Measurements from ENCODE around the gene CSF1R. TPM values are rescaled to one million over a fixed set of nuclear protein-coding genes. Genes with fewer than 3 reads are reported as not detected.

Gene CSF1R
- polyA plus RNA-seq, 1 donor from 2014 or later, result not detected

- Histone ChIP-seq H3F3A (ENCODE audit: insufficient read depth, low read length, poor library complexity, severe bottlenecking) (no peaks in the 10 kb centered on the region), H3K79me2 (replicated peaks; ENCODE audit: insufficient read depth, low read length) (no peaks in the 10 kb centered on the region), H3K27me3 (ENCODE audit: insufficient read depth, low read depth, low read length) (no peaks in the 10 kb centered on the region), H3K9me2 (ENCODE audit: insufficient read depth, low read length) (no peaks in the 10 kb centered on the region), H2AFZ (ENCODE audit: low read depth, low read length) (no peak overlapping the region), H3K36me3 (ENCODE audit: insufficient read depth, low read length) (no peaks in the 10 kb centered on the region), H3K9me3 (ENCODE audit: low read length) (no peaks in the 10 kb centered on the region), H3K4me3 (ENCODE audit: low read length) (no peak overlapping the region), H4K20me1 (ENCODE audit: insufficient read depth) (no peaks in the 10 kb centered on the region), H3K9ac (ENCODE audit: low read length) (no peak overlapping the region), H3K4me2 (ENCODE audit: low read length) (no peak overlapping the region), H3K27ac (ENCODE audit: low read length) (no peak overlapping the region)
- TF ChIP-seq TAF1 (IDR thresholded peaks at IDR 0.05; ENCODE audit: low read depth) (no peak), REST (IDR thresholded peaks at IDR 0.05; ENCODE audit: borderline replicate concordance) (no peak), CTCF (IDR thresholded peaks at IDR 0.05; ENCODE audit: poor library complexity, severe bottlenecking) (no peak), EP300 (conservative IDR thresholded peaks at IDR 0.05; ENCODE audit: poor library complexity, severe bottlenecking) (no peak), POLR2AphosphoS5 (IDR thresholded peaks at IDR 0.05) (no peak), RAD21 (conservative IDR thresholded peaks at IDR 0.05) (no peak), MXI1 (conservative IDR thresholded peaks at IDR 0.05; ENCODE audit: poor library complexity, severe bottlenecking) (no peak), SMC3 (conservative IDR thresholded peaks at IDR 0.05; ENCODE audit: poor library complexity) (no peak), EZH2 (IDR thresholded peaks at IDR 0.05; ENCODE audit: borderline replicate concordance, insufficient read depth, low read length, poor library complexity, severe bottlenecking) (no peak)
Observed at GRCh38 chr5:150062216-150062922, 24.0 kb downstream of the CSF1R start.

DNA sequence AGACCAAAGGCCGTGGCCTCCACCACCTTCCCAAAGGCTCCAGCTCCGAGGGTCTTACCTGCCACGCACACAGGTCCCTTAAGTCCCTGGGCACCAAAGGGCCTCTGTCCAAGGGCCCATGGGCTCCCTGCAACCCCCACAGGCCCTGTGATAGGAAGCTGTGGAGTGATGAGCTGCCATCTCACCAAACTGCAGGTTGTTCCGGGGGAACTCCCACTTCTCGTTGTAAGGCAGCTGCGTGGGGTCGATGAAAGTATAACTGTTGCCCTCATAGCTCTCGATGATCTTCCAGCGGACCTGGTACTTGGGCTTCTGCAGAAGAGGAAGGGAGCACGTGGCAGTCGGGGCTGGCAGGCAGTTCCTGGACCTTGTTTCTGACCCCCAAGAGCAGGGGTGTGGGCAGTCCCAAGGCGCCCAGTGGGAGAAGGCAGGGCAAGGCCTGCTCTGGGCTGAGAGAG is 24.8 kb downstream of the CSF1R start:
- no peaks in the 10 kb centered on the region for H3K36me3 ChIP-seq (ENCODE audit: insufficient read depth, low read length)
- no peak overlapping the region for H3K4me3 ChIP-seq (ENCODE audit: low read length)
- H4K20me1 ChIP-seq (ENCODE audit: insufficient read depth), result no peaks in the 10 kb centered on the region
- H3K27me3 ChIP-seq (ENCODE audit: insufficient read depth, low read depth, low read length), result no peaks in the 10 kb centered on the region
- no peak for TF ChIP-seq RAD21 (conservative IDR thresholded peaks at IDR 0.05)
- no peak for TF ChIP-seq CTCF (IDR thresholded peaks at IDR 0.05; ENCODE audit: poor library complexity, severe bottlenecking)
- TF ChIP-seq TAF1 (IDR thresholded peaks at IDR 0.05; ENCODE audit: low read depth), result no peak
- TF ChIP-seq MXI1 (conservative IDR thresholded peaks at IDR 0.05; ENCODE audit: poor library complexity, severe bottlenecking), result no peak
- TF ChIP-seq EZH2 (IDR thresholded peaks at IDR 0.05; ENCODE audit: borderline replicate concordance, insufficient read depth, low read length, poor library complexity, severe bottlenecking), result no peak
- TF ChIP-seq SMC3 (conservative IDR thresholded peaks at IDR 0.05; ENCODE audit: poor library complexity), result no peak
- TF ChIP-seq EP300 (conservative IDR thresholded peaks at IDR 0.05; ENCODE audit: poor library complexity, severe bottlenecking), result no peak
- no peak for TF ChIP-seq POLR2AphosphoS5 (IDR thresholded peaks at IDR 0.05)
- TF ChIP-seq REST (IDR thresholded peaks at IDR 0.05; ENCODE audit: borderline replicate concordance), result no peak
- H3K27ac ChIP-seq (ENCODE audit: low read length), result no peak overlapping the region
- no peaks in the 10 kb centered on the region for H3K9me3 ChIP-seq (ENCODE audit: low read length)
- no peaks in the 10 kb centered on the region for H3K9me2 ChIP-seq (ENCODE audit: insufficient read depth, low read length)
- no peaks in the 10 kb centered on the region for H3F3A ChIP-seq (ENCODE audit: insufficient read depth, low read length, poor library complexity, severe bottlenecking)
- H3K9ac ChIP-seq (ENCODE audit: low read length), result no peak overlapping the region
- H2AFZ ChIP-seq (ENCODE audit: low read depth, low read length), result no peak overlapping the region
- H3K79me2 ChIP-seq (replicated peaks; ENCODE audit: insufficient read depth, low read length), result no peaks in the 10 kb centered on the region
- no peak overlapping the region for H3K4me2 ChIP-seq (ENCODE audit: low read length)

All from neural cell (in vitro differentiated cells).